Measurements from ENCODE around the gene SLC25A13. TPM values are rescaled to one million over a fixed set of nuclear protein-coding genes. Genes with fewer than 3 reads are reported as not detected.

SLC25A13 gene
- total RNA-seq, 1 donor from 2014 or later: 30.5 TPM

DNA sequence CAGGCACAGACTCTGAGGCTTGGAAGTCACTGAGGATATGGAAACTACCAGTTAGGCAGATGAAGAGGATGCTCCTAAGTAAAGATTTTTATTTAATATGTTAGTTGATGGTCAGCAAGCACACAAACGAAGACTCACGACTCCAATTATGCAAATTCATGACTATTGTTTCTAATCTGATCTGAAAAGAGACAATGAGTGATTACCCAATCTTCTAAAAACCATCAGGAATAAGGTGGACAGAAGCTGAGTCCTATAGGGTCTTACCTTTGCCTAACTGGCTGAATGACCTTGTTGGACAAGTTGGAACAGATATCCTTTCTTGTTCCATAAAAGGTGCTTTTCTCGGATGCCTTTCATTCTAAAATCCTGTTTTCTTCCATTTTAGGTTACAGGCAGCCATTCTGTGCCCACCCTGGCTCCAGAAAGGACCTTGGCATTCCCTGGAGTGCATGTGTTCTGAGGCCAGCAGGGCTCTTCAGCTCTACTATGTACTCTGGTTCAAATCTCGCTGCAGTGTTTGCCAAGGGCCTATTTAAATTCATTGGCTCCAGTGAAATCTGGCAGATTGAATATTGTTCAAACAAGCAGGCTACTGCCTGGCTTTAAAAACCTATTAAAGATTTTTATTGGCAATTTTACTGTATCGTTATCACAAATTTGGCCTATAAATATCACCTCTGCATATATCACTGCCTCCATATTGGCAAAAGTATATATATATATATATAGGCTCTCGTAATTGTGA lies 77.5 kb downstream of the SLC25A13 start:
- no peak for DNase-seq (ENCODE audit: low spot score)

- no peak for DNase-seq (ENCODE audit: low spot score)
Observed at GRCh38 chr7:96243241-96243640, 78.7 kb downstream of the SLC25A13 start.

DNA sequence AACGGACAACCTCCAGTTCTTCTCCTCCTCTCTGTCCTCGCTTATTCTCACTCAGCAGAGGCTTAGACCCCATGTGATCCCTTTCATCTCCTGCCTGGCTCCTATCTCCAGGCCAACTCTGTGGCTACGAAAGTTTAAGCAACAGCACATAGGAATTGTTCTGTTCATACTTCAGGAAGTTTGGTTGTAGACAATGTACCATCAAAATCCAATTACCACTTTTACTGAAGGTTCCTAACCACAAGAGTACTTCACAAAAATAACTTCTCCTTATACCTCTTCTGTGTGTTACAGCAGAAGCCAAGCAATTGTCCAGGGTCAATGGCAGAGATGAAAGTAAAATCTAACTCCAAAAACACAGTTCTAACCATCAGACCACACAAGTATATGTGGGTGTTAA lies 80.0 kb downstream of the SLC25A13 start:
- no peak for DNase-seq (ENCODE audit: low spot score)

DNA sequence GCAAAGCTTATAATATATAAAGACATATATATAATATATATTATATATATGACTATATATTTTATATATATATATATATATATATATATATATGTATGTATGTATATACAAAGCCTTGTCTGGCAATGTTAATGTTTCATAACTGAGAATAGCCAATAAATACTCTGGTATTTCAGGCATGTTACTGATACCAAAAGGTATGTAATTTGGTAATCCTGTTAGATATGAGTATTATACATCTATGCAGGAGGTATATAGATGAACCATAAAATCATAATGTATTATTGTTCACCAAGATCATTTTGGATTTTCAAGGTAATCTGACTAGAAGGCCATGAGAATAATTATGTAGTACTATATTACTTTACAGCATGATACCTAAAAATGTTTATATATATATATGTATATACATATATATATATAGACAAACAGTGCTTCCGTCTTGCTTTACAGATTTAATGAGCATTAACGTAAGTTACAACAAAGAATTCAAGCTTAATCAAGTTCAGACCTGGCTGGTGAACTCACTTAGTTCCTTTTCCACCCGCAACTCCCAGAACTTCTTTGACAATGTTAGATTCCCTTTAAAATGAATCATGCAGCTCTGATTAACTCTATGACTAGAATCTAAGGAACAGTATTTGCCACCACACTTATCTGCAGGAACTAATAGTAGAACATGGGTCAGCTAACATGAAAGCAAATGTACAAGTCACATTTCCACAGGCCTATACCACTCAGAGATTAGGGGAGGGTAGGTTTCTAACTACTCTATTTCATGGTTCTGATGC lies 82.7 kb downstream of the SLC25A13 start:
- no peak for DNase-seq (ENCODE audit: low spot score)

DNA sequence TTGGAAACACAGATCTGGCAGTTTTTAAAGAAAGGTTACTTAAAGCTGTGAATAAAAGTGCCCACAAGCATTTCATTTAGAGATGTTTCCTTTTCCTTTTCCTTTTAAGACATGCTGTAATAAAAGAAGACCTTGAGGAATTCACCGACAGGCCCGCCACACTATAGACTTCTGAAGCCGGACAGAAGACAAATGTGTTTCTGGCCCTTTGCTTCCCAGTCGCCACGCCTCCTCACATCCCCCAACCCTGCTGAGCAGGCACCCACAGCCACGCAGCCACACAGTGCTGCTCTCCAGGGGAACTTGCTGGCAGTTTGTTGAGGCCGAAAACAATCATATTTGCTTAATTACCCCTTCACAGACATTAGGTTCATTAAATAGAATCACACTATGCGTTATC lies 83.4 kb downstream of the SLC25A13 start:
- no peak for DNase-seq (ENCODE audit: low spot score)

DNA sequence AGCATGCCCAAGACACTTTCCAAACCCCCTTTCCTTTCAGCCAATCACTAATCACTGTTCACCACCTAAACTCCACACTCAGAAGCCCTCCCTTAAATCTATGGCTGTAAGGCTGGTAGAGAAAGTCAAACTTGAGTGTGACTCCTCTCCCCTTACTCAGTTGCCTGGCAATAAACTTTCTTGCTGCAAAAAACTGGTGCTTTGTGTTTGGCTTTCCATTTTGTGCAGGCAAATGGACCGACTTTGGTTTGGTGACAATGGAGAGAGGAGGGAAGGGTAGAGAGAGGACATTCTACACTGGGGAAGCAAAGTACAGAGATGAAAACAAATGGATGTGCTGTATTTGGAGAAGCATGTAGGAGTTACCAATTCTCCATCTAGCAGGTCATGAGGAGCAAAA lies 84.9 kb downstream of the SLC25A13 start:
- DNase-seq (ENCODE audit: low spot score): no peak

DNA sequence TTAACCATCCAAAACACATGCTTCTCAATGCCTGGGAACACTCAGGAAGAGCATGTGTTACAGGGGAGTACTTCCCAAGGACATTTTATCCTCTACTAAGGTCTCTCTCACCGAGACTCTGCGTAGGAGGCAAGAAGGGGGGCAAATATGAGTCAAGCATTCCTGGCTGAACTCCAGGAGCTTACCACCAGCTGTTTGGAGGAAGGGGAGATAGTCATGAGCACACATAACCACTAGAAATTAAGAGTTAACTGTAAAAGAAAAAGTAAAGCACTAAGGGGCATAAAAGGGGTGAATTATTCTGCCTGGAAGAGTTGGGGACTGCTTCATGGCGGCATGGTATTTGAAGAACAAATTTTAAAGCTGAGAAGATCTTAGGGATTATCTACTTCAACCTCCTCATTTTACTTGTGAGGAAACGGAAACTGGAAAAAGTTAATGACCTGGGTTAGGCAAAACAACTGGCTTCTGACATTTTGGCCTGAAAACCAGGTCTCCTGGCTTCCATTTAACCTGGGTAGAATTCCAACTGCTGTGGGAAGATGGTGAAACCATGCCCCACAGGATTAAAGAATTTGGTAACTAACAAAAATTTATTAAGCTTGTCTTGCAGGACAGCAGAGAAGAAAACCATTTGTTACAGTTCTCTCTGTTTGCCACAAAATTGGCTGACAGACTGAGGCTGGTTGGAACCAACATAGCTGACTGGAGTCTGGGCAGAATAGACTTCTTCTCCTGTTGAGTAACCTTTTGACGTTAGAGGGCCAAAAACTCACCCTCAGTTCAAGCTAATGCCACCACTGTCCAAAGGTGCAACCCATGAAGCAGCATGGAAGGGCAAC lies 85.5 kb downstream of the SLC25A13 start:
- no peak for DNase-seq (ENCODE audit: low spot score)

DNA sequence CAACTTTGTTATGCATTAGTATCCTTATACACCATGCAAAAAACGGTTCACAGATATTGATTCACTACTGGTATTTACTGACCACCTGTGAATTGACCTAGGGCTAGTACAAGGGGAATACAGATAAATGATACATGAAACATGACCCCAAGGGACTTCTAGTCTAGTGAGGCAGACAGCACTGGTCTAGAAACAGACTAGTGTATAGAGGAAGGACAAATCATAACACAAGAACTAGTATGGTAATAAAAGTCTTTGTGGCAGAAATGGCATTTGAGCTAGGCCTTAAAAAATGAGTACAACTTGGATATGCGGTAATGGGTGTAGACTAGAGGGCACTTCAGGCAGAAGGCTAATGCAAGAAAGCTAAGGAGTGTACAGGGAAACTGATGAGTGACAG lies 86.6 kb downstream of the SLC25A13 start:
- no peak for DNase-seq (ENCODE audit: low spot score)

DNA sequence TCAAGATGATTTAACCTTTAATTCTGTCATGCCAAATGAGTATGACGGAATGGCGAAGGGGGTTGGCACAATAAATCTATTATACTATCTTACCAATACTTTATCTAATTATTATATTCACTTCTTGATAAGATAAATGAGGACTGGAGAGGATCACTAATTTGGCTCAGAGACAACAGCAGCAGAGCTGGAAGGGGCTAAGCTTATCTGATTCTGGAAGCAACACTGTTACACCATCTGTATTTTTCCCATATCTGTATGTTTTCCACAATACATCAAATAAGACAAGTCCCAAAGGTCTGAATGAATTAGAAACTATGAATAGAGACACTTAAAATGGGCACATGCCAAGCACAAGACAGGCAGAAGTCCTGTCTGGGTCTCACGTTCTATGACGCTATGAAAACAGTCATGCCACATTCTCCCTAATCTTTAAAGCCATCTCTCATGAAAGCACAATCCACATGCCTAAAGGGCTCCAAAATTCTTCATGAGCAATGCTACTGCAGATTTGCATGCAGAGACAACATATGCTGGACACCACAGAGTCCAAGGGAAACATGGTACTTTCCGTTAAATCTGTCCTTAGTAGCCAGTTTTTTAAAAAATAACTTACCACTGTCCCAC lies 88.3 kb downstream of the SLC25A13 start:
- DNase-seq (ENCODE audit: low spot score): no peak

DNA sequence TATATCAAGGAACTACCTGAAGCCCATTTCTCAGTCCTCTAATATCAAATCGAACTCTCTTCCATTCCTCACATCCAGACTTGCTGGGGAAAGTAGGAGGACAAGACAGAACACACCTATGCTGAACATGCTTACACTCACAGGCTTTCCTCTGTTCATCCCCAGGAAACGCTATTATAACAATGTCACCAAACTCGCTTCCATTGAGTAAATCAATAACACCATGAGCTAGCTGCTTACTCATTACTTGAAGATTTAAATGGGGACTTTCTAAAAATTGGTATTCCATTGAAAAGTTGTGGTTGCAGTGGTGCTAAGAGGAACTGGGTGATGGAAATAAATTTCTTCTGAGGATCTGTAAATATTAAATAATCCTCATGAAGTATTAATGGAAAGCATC lies 88.8 kb downstream of the SLC25A13 start:
- DNase-seq (ENCODE audit: low spot score): no peak

GRCh38 chr7:96228760-96229159 lies 93.1 kb downstream of the SLC25A13 start:
- DNase-seq (ENCODE audit: low spot score): no peak

GRCh38 chr7:96225251-96225650 lies 96.6 kb downstream of the SLC25A13 start:
- no peak for DNase-seq (ENCODE audit: low spot score)

GRCh38 chr7:96224685-96225084 lies 97.2 kb downstream of the SLC25A13 start:
- DNase-seq (ENCODE audit: low spot score): no peak

GRCh38 chr7:96224073-96224472 lies 97.8 kb downstream of the SLC25A13 start:
- no peak for DNase-seq (ENCODE audit: low spot score)

GRCh38 chr7:96221888-96222287 lies 100.0 kb downstream of the SLC25A13 start:
- DNase-seq (ENCODE audit: low spot score): no peak

- DNase-seq (ENCODE audit: low spot score): no peak
Observed at GRCh38 chr7:96219378-96220130, 102.3 kb downstream of the SLC25A13 start.

- no peak for DNase-seq (ENCODE audit: low spot score)
Observed at GRCh38 chr7:96218664-96219243, 103.1 kb downstream of the SLC25A13 start.

DNA sequence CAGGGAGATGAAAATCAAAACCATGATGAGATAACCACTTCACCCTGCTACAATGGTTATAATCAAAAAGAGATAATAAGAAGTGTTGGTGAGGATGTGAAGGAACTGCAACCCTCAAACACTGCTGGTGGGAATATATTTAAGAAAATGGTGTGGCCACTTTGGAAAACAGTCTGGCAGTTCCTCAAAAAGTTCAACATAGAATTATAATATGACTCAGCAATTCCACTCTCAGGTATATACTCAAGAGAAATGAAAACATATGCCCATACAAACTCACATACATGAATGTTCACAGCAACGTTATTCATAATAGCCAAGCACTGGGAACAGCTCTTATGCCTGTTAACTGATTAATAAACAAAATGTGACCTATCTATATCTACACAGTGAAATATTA lies 104.8 kb downstream of the SLC25A13 start:
- no peak for DNase-seq (ENCODE audit: low spot score)

DNA sequence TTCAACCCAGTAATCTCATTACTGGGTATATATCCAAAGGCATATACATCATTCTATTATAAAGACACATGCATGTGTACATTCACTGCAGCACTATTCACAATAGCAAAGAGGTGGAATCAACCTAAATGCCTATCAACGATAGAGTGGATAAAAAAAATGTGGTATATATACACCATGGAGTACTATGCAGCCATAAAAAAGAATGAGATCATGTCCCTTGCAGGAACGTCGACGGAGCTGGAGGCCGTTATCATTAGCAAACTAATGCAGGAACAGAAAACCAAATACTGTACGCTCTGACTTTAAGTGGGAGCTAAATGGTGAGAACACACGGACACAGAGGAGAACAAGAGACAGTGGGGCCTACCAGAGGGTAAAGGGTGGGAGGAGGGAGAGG lies 105.5 kb downstream of the SLC25A13 start:
- no peak for DNase-seq (ENCODE audit: low spot score)

GRCh38 chr7:96212474-96212873 lies 109.4 kb downstream of the SLC25A13 start:
- DNase-seq (ENCODE audit: low spot score): no peak
